AG04449 (cell line): ENCODE results near the gene KIAA1958.
A peak's percentile ranks its signal among the peaks of the same experiment; 100 is the strongest.

Source experiments
- CTCF ChIA-PET: fragments of 350-600 bp; formaldehyde crosslinking; extraction: SDS; loops from one replicate; lab custom pipeline; 2021; ENCODE audit warnings: antibody characterized with exemption; lab: Yijun Ruan, JAX
- POLR2A ChIA-PET: fragments of 400-600, 350-600 bp; formaldehyde crosslinking; extraction: SDS; loops from one replicate; lab custom pipeline; 2020; ENCODE audit warnings: antibody characterized with exemption, inconsistent platforms; lab: Yijun Ruan, JAX
- DNase-seq: peaks from one replicate; pipeline ENCODE4 v3.0.0-alpha.2; 2010; ENCODE audit warnings: low read depth, low spot score
- H3K4me3 ChIP-seq: 2 replicates; pipeline ENCODE4 v1.5.1; 2011; ENCODE audit warnings: low read depth, mild to moderate bottlenecking, control low read depth, low read length
- CTCF ChIP-seq: IDR thresholded peaks from one replicate; pipeline ENCODE4 v1.5.1; 2011; ENCODE audit warnings: mild to moderate bottlenecking, moderate library complexity, low read length, control low read depth, inconsistent platforms; ENCODE audit not compliant: insufficient read depth; ENCODE audit errors: missing control alignments

The KIAA1958 gene

GRCh38 chr9:112705768-112706427 is 219.3 kb downstream of the KIAA1958 start:
- peak; percentile 44 for TF ChIP-seq CTCF
- CTCF ChIA-PET, result interaction anchor here (0.6 to 5.2 kb wide), 22 partner anchors 9 to 946 kb away, joined by 3 to 52 read pairs (median 4); partner anchors contain the start of gene HSDL2
- no peak for DNase-seq
- POLR2A ChIA-PET, result no interaction called here
- no peak overlapping the region for H3K4me3 ChIP-seq

GRCh38 chr9:112711050-112711689 is 224.5 kb downstream of the KIAA1958 start:
- TF ChIP-seq CTCF, result peak; percentile 57
- POLR2A ChIA-PET, result no interaction called here
- CTCF ChIA-PET, result interaction anchor here (0.7 to 3.8 kb wide), 29 partner anchors 8 to 630 kb away, joined by 3 to 31 read pairs (median 4); no protein-coding TSS in a partner anchor
- no peak for DNase-seq
- H3K4me3 ChIP-seq, result no peak overlapping the region

GRCh38 chr9:112712678-112713077 is 226.1 kb downstream of the KIAA1958 start:
- no peak for DNase-seq
- ChIA-PET CTCF (interaction anchor here (0.5 to 3.8 kb wide), 17 partner anchors 8 to 626 kb away, joined by 3 to 31 read pairs (median 5); partner anchors contain the start of gene HSDL2), POLR2A (no interaction called here)
- TF ChIP-seq CTCF, result no peak
- H3K4me3 ChIP-seq, result no peak overlapping the region

GRCh38 chr9:112717661-112718331 is 231.2 kb downstream of the KIAA1958 start, which contains the start of gene INIP:
INIP (minus strand) TSS chr9:112718117; CDS start chr9:112716485, 1,632 bp downstream.
- peak within 1 kb of the TSS; percentile 95 for H3K4me3 ChIP-seq
- TF ChIP-seq CTCF, result no peak
- DNase-seq, result peak; percentile 65
- ChIA-PET POLR2A (interaction anchor here (0.6 to 1.3 kb wide), 5 partner anchors 10 to 236 kb away, joined by 3 to 4 read pairs (median 3); no protein-coding TSS in a partner anchor), CTCF (interaction anchor here (0.6 to 4.0 kb wide), 8 partner anchors 14 to 385 kb away, joined by 3 to 16 read pairs (median 4); partner anchors contain the start of gene PTBP3)
